Adrenal gland (tissue), 5 donors: Measurements from ENCODE around the gene DVL3.

Source experiments
- POLR2A ChIP-seq, 2 donors: fragments of 450-650 bp; IDR thresholded peaks; one replicate each; pipeline ENCODE4 v1.6.1; 2017; ENCODE audit warnings: antibody characterized with exemption in 2 of 2, mild to moderate bottlenecking in 2 of 2, moderate library complexity in 1 of 2
- TF ChIP-seq, protein P1 (sequence below), 6 experiments: fragments of 450-650 bp in 4 of 6; fragments of 200-600 bp in 2 of 6; sonication (generic) in 1 of 6; IDR thresholded peaks; 1 replicate in 5 of 6; 2 replicates in 1 of 6; pipeline versions ENCODE4 v1.5.1 to v1.8.0; 2016 to 2021; ENCODE audit warnings: antibody characterized with exemption in 6 of 6, mild to moderate bottlenecking in 2 of 6, moderate library complexity in 1 of 6
- donor health status: DM: no; HTN: no; CAD: no.

- TF ChIP-seq, protein P1, sequence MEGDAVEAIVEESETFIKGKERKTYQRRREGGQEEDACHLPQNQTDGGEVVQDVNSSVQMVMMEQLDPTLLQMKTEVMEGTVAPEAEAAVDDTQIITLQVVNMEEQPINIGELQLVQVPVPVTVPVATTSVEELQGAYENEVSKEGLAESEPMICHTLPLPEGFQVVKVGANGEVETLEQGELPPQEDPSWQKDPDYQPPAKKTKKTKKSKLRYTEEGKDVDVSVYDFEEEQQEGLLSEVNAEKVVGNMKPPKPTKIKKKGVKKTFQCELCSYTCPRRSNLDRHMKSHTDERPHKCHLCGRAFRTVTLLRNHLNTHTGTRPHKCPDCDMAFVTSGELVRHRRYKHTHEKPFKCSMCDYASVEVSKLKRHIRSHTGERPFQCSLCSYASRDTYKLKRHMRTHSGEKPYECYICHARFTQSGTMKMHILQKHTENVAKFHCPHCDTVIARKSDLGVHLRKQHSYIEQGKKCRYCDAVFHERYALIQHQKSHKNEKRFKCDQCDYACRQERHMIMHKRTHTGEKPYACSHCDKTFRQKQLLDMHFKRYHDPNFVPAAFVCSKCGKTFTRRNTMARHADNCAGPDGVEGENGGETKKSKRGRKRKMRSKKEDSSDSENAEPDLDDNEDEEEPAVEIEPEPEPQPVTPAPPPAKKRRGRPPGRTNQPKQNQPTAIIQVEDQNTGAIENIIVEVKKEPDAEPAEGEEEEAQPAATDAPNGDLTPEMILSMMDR (IDR thresholded peaks at IDR 0.05): no peak
- no peak for TF ChIP-seq POLR2A (IDR thresholded peaks at IDR 0.05)
These were observed 39.2 kb upstream of the DVL3 start for GRCh38 chr3:184116017-184116416.
